Loucy (cell line): Measurements from ENCODE around the gene MTHFD2L.

Experiments
- CTCF ChIP-seq: fragments of 200-600 bp; sonication (generic); conservative IDR thresholded peaks from 2 replicates; pipeline ENCODE4 v1.5.1; 2014; ENCODE audit warnings: mild to moderate bottlenecking, antibody characterized with exemption, low read length
- EZH2phosphoT487 ChIP-seq: fragments of 200-600 bp; IDR thresholded peaks from 2 replicates; pipeline ENCODE4 v1.6.1; 2018; ENCODE audit warnings: antibody characterized with exemption, mild to moderate bottlenecking, moderate library complexity, borderline replicate concordance

- no peak for TF ChIP-seq CTCF
- no peak for TF ChIP-seq EZH2phosphoT487
Observed at GRCh38 chr4:74217365-74217764, 59.4 kb downstream of the MTHFD2L start.
